ENCODE measurements around the gene IRX4.

The IRX4 gene

DNA sequence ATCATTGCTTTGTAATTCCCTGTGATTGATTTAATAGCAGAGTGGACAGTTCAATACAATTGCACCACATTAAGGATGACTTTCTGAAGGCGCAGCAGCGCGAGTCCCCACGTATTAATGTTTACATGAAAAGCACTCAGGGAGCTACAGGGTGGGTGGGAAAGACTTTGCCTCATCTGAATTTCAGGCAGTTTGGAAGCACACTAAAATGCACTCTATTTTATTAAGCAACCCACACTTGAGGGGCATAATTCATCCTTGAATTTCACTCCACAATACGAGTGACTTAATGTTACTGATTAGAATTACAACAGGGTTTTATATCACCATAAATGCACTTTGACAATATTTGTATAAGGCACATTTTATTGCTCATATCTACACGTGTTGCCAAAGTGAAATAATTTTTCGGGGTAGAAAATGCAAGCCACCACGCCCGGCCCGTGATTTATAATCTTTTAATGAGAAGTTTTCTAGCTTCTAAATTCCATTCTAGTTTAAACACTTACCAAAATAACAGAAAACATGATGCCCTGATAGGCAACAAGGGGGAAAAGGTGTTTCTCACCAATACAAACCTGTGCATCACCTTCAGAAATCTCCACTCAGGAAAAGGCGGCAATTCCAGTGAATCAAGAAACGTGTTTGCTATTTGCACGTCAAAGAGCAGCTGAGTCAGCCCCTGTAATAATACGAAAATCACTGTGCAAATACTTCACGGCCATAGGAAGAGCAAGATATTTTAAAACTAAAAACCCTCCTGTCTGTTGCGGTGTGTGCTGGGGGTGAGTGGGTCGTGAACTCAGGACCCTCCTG lies 40.5 kb downstream of the IRX4 start:
- peaks cover 4% of the 10 kb centered on the region for H3K27me3 ChIP-seq (ENCODE audit: control insufficient read depth, insufficient read depth, low read length)
- no peaks in the 10 kb centered on the region for H3K4me1 ChIP-seq
- TF ChIP-seq, protein P1, sequence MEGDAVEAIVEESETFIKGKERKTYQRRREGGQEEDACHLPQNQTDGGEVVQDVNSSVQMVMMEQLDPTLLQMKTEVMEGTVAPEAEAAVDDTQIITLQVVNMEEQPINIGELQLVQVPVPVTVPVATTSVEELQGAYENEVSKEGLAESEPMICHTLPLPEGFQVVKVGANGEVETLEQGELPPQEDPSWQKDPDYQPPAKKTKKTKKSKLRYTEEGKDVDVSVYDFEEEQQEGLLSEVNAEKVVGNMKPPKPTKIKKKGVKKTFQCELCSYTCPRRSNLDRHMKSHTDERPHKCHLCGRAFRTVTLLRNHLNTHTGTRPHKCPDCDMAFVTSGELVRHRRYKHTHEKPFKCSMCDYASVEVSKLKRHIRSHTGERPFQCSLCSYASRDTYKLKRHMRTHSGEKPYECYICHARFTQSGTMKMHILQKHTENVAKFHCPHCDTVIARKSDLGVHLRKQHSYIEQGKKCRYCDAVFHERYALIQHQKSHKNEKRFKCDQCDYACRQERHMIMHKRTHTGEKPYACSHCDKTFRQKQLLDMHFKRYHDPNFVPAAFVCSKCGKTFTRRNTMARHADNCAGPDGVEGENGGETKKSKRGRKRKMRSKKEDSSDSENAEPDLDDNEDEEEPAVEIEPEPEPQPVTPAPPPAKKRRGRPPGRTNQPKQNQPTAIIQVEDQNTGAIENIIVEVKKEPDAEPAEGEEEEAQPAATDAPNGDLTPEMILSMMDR (IDR thresholded peaks at IDR 0.05): no peak
- no peak overlapping the region for H3K4me3 ChIP-seq (ENCODE audit: low read depth, low read length)
- H2AFZ ChIP-seq: no peak overlapping the region
- no peaks in the 10 kb centered on the region for H3K79me2 ChIP-seq
- H3K36me3 ChIP-seq (ENCODE audit: control insufficient read depth, insufficient read depth, low read length): no peaks in the 10 kb centered on the region
- H3K27ac ChIP-seq: no peak overlapping the region
- no peaks in the 10 kb centered on the region for H3K9me3 ChIP-seq (ENCODE audit: control insufficient read depth, low read length)
- no peak overlapping the region for H3K4me2 ChIP-seq (ENCODE audit: low read length)
- H3K9ac ChIP-seq: no peak overlapping the region

DNA sequence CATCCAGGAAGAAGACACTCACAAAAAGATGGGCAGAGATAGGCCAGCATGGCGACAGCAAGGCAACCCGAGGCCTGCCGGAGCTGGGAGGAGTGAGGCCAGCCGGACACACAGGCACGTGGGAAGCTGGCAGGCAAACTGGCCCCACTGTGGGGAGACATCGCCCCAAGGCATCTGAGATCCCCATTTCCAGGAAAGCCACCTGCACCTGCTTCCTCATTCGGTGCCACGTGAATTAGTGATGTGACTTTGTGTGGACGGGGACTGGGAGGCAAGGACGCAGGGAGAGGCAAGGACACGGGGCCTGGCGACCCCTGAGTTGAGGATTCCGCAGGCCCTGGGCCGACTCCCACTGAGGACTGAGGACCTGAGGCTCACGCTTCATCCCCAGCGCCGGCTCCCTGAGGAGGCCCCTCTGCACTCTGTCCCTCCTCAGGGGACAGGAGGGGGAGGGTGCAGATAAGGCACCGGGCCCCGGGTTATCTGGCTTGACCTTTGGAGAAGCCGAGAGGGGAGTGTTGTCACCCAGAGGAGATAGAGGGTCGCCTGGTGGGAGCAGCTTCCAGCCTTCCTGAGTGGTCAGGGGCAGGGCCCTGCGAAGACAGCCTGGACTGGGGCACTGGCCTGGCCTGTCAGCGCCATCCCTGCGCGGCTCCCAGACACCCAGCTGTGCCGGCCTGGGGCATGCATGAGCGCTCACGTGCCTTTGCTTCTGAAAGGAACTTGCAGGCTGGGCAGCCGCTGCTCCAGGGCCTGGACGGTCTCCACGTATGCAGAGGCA lies 41.8 kb downstream of the IRX4 start:
- Histone ChIP-seq H2AFZ (no peak overlapping the region), H3K27ac (no peak overlapping the region), H3K4me3 (ENCODE audit: low read depth, low read length) (no peak overlapping the region), H3K79me2 (no peaks in the 10 kb centered on the region), H3K9ac (no peak overlapping the region), H3K4me2 (ENCODE audit: low read length) (no peak overlapping the region), H3K36me3 (ENCODE audit: control insufficient read depth, insufficient read depth, low read length) (no peaks in the 10 kb centered on the region), H3K4me1 (no peaks in the 10 kb centered on the region), H3K27me3 (ENCODE audit: control insufficient read depth, insufficient read depth, low read length) (peaks cover 2% of the 10 kb centered on the region), H3K9me3 (ENCODE audit: control insufficient read depth, low read length) (no peaks in the 10 kb centered on the region)
- TF ChIP-seq, protein P1 (IDR thresholded peaks at IDR 0.05): no peak

DNA sequence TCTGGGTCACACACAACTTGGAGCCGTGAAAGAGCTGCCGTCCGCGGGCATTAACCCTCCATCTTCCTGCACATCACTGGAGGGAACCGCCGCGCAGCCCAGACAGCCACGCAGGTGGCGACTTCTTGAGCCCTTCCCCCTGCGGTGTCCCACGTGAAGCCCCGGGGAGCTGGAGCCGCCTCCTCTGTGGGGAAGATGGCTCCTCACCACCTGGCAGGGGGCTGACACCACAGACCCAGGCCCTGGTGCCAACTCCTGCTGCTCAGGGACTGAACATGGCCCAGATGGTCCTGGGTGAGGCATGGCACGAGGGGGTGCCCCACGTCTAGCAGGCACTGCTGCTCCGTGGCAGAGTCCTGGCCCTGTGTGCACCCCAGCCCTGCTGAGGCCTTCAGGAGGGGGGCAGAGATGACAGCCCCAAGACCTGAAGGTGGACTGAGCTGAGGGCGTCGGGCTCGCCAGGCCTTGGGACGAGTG lies 42.6 kb downstream of the IRX4 start:
- H3K9ac ChIP-seq: no peak overlapping the region
- H3K9me3 ChIP-seq (ENCODE audit: control insufficient read depth, low read length): no peaks in the 10 kb centered on the region
- H3K4me2 ChIP-seq (ENCODE audit: low read length): no peak overlapping the region
- no peaks in the 10 kb centered on the region for H3K27me3 ChIP-seq (ENCODE audit: control insufficient read depth, insufficient read depth, low read length)
- no peak overlapping the region for H2AFZ ChIP-seq
- no peaks in the 10 kb centered on the region for H3K36me3 ChIP-seq (ENCODE audit: control insufficient read depth, insufficient read depth, low read length)
- H3K27ac ChIP-seq: no peak overlapping the region
- H3K79me2 ChIP-seq: no peaks in the 10 kb centered on the region
- no peaks in the 10 kb centered on the region for H3K4me1 ChIP-seq
- TF ChIP-seq, protein P1 (IDR thresholded peaks at IDR 0.05): no peak
- no peak overlapping the region for H3K4me3 ChIP-seq (ENCODE audit: low read depth, low read length)

DNA sequence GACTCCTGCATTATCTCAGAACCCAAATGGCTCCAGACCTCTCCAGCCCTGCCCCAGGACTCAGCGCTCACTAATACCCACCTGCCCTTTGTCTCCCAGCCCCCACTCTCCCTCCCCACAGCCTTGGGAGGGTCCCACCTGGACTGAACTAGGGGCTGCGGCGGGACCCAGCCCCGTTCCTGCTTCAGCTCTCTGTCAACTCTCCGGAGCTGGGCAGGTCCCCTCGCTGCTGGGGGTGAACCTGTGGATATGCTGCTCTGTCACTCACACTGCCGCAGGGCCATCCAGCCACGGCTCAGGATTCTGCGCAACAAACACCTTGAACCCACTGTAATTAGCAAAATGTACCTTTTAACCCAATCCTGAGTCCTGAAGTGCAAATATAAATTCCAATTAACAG lies 44.7 kb downstream of the IRX4 start:
- no peaks in the 10 kb centered on the region for H3K36me3 ChIP-seq (ENCODE audit: control insufficient read depth, insufficient read depth, low read length)
- TF ChIP-seq, protein P1 (IDR thresholded peaks at IDR 0.05): no peak
- H3K4me1 ChIP-seq: no peaks in the 10 kb centered on the region
- no peaks in the 10 kb centered on the region for H3K9me3 ChIP-seq (ENCODE audit: control insufficient read depth, low read length)
- no peak overlapping the region for H2AFZ ChIP-seq
- no peak overlapping the region for H3K4me2 ChIP-seq (ENCODE audit: low read length)
- H3K9ac ChIP-seq: no peak overlapping the region
- H3K4me3 ChIP-seq (ENCODE audit: low read depth, low read length): no peak overlapping the region
- H3K27me3 ChIP-seq (ENCODE audit: control insufficient read depth, insufficient read depth, low read length): no peaks in the 10 kb centered on the region
- H3K79me2 ChIP-seq: no peaks in the 10 kb centered on the region
- H3K27ac ChIP-seq: no peak overlapping the region
